Endothelial cell of umbilical vein (primary cell): Measurements from ENCODE around the gene CDO1. TPM values are rescaled to one million over a fixed set of nuclear protein-coding genes. Genes with fewer than 3 reads are reported as not detected.

Experiments used
- BruUV-seq: library from RNA; stranded (reverse); fragments of 400-500 nt; replicated peaks from 2 replicates; lab custom pipeline; 2021; lab: Mats Ljungman, UMichigan
- CTCF ChIA-PET: fragments of 300-600, 350-600 bp; sonication (Branson Sonifier 250); formaldehyde crosslinking; loops from one replicate; lab custom pipeline; 2021; ENCODE audit warnings: antibody characterized with exemption, inconsistent platforms; lab: Charles Lee
- POLR2A ChIA-PET: fragments of 300-600, 350-600 bp; sonication (Branson Sonifier 250); formaldehyde crosslinking; loops from one replicate; lab custom pipeline; 2021; ENCODE audit warnings: antibody characterized with exemption, inconsistent platforms; lab: Charles Lee
- DNase-seq: peaks from one replicate; pipeline ENCODE4 v3.0.0-alpha.2; 2011; ENCODE audit warnings: low read depth, low spot score
- FAIRE-seq: peaks from 2 replicates; lab custom pipeline; 2011; peaks lifted over from hg19 to GRCh38; lab: Jason Lieb, UNC
- H2AFZ ChIP-seq: 2 replicates; pipeline ENCODE4 v1.6.0; 2012; ENCODE audit warnings: low read depth, low read length, control low read depth, inconsistent platforms
- H3K27ac ChIP-seq: 2 replicates; pipeline ENCODE4 v1.5.1; 2011; ENCODE audit warnings: low read depth, mild to moderate bottlenecking, control low read depth, low read length, moderate library complexity; ENCODE audit not compliant: insufficient read depth
- H3K27me3 ChIP-seq, 2 experiments: 2 replicates each; pipeline versions ENCODE4 v1.6.0 to v1.6.1; 2011; ENCODE audit warnings: low read length in 2 of 2, mixed read lengths in 1 of 2; ENCODE audit not compliant: control insufficient read depth in 2 of 2, insufficient read depth in 2 of 2
- H3K36me3 ChIP-seq, 2 experiments: 2 replicates in 1 of 2; 3 replicates in 1 of 2; pipeline ENCODE4 v1.5.1; 2011; ENCODE audit warnings: low read length in 2 of 2, mild to moderate bottlenecking in 1 of 2, moderate library complexity in 1 of 2; ENCODE audit not compliant: control insufficient read depth in 2 of 2, insufficient read depth in 2 of 2; ENCODE audit errors: extremely low read depth in 1 of 2
- H3K4me1 ChIP-seq: 3 replicates; pipeline ENCODE4 v1.5.1; 2011; ENCODE audit warnings: mild to moderate bottlenecking, low read length; ENCODE audit not compliant: control insufficient read depth, insufficient read depth; ENCODE audit errors: extremely low read depth
- H3K4me2 ChIP-seq: 2 replicates; pipeline ENCODE4 v1.6.1; 2011; ENCODE audit warnings: low read length, control low read depth, mixed read lengths; ENCODE audit not compliant: insufficient read depth
- H3K4me3 ChIP-seq, 3 experiments: fragments of 200-600 bp in 1 of 3; sonication (generic), shearing (Covaris generic) in 1 of 3; replicated peaks in 1 of 3; 2 replicates each; pipeline ENCODE4 v1.5.1; 2011 to 2016; ENCODE audit warnings: control low read depth in 3 of 3, low read length in 3 of 3, mild to moderate bottlenecking in 2 of 3, inconsistent platforms in 1 of 3, low read depth in 1 of 3, moderate library complexity in 1 of 3; ENCODE audit not compliant: insufficient read depth in 1 of 3
- H3K79me2 ChIP-seq: 2 replicates; pipeline ENCODE4 v1.6.0; 2012; ENCODE audit warnings: low read length, inconsistent platforms; ENCODE audit not compliant: control insufficient read depth, insufficient read depth
- H3K9ac ChIP-seq: replicated peaks from 2 replicates; pipeline ENCODE3; 2011; ENCODE audit warnings: low read length, control low read depth; ENCODE audit not compliant: insufficient read depth; ENCODE audit errors: extremely low read depth
- H3K9me1 ChIP-seq: replicated peaks from 3 replicates; pipeline ENCODE4 v1.6.0; 2011; ENCODE audit warnings: mild to moderate bottlenecking, low read length; ENCODE audit not compliant: control insufficient read depth, insufficient read depth; ENCODE audit errors: extremely low read depth
- H3K9me3 ChIP-seq: replicated peaks from 2 replicates; pipeline ENCODE4 v1.5.1; 2012; ENCODE audit warnings: low read length, inconsistent platforms; ENCODE audit not compliant: control insufficient read depth, insufficient read depth
- H4K20me1 ChIP-seq: replicated peaks from 2 replicates; pipeline ENCODE3; 2011; ENCODE audit warnings: mild to moderate bottlenecking, low read length; ENCODE audit not compliant: control insufficient read depth, insufficient read depth; ENCODE audit errors: extremely low read depth
- EZH2 ChIP-seq: IDR thresholded peaks from 2 replicates; pipeline ENCODE4 v1.6.1; 2012; ENCODE audit warnings: borderline replicate concordance, low read depth, mild to moderate bottlenecking, moderate library complexity, low read length, inconsistent platforms; ENCODE audit not compliant: severe bottlenecking
- FOS ChIP-seq: IDR thresholded peaks from 2 replicates; pipeline ENCODE4 v1.6.1; 2011; ENCODE audit warnings: mild to moderate bottlenecking, low read length, moderate library complexity, borderline replicate concordance; ENCODE audit not compliant: insufficient read depth
- GATA2 ChIP-seq: IDR thresholded peaks from 2 replicates; pipeline ENCODE4 v1.7.0; 2011; ENCODE audit warnings: low read depth, mild to moderate bottlenecking, moderate library complexity, mixed read lengths, low read length; ENCODE audit not compliant: insufficient read length, insufficient read depth
- JUN ChIP-seq: IDR thresholded peaks from 2 replicates; pipeline ENCODE4 v1.6.1; 2011; ENCODE audit warnings: borderline replicate concordance, low read depth; ENCODE audit not compliant: insufficient read length, insufficient read depth
- MAX ChIP-seq: IDR thresholded peaks from 2 replicates; pipeline ENCODE4 v1.6.1; 2011; ENCODE audit not compliant: insufficient read depth, insufficient read length
- MYC ChIP-seq: IDR thresholded peaks from one replicate; pipeline ENCODE4 v1.6.1; 2011; ENCODE audit warnings: mild to moderate bottlenecking, low read depth, low read length
- POLR2A ChIP-seq: IDR thresholded peaks from 2 replicates; pipeline ENCODE4 v1.6.1; 2012; ENCODE audit warnings: low read depth, mild to moderate bottlenecking, control low read depth, low read length
- POLR2AphosphoS5 ChIP-seq: IDR thresholded peaks from 2 replicates; pipeline ENCODE4 v1.6.1; 2012; ENCODE audit warnings: low read depth, mild to moderate bottlenecking, control low read depth, low read length, moderate library complexity; ENCODE audit not compliant: insufficient read depth
- dilution Hi-C: fragments of 300-500 bp; cut with MboI; formaldehyde crosslinking; loops from one replicate; pipeline ENCODE4 v1.15.0; 2019; ENCODE audit warnings: low sequenced_read_pairs; ENCODE audit not compliant: extremely low pct_ligation_motif_present
- intact Hi-C: fragments of 100-400 bp; cut with micrococcal nuclease; formaldehyde crosslinking; loops from one replicate; pipeline ENCODE4 v1.10.0; 2022
- polyA plus RNA-seq, 4 experiments: library from polyadenylated mRNA; depleted of rRNA in 3 of 4; stranded (reverse) in 3 of 4; unstranded in 1 of 4; fragments of >200 nt; gene quantifications; 2 replicates each; pipeline versions ENCODE4 v1.2.1 to v1.2.3, GENCODE V29; 2011 to 2012; ENCODE audit warnings: missing spikeins in 1 of 4
- total RNA-seq: library from RNA; stranded (reverse); gene quantifications from 2 replicates; pipeline ENCODE4 v1.2.3, GENCODE V29; 2021
- TF ChIP-seq, protein P1 (sequence below), 2 donors: IDR thresholded peaks; 1 replicate in 1 of 2; 2 replicates in 1 of 2; pipeline ENCODE4 v1.5.1; 2011; ENCODE audit warnings: low read length in 2 of 2, mild to moderate bottlenecking in 2 of 2, moderate library complexity in 2 of 2, control low read depth in 1 of 2, inconsistent platforms in 1 of 2, low read depth in 1 of 2; ENCODE audit not compliant: insufficient read depth in 1 of 2; ENCODE audit errors: extremely low read depth in 1 of 2

CDO1 gene
- total and polyA plus RNA-seq, 2 donors (not counting 3 experiments of a cell fraction or from before 2014, with no cell fraction given) = 1.3 to 1.7 TPM

DNA sequence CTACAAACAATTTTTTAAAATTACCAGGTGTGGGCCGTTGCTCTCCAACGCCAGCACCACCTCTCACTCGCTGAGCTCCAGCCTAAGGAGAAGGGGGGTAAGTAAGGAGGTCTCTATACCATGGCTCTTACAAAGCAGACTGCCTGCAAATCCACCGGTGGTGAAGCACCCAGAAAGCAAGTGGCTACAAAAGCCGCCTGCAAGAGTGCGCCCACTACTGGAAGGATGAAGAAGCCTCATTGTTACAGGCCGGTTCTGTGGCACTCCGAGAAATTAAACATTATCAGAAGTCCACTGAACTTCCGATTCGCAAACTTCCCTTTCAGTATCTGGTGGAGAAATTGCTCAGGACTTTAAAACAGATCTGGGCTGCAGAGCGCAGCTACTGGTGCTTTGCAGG is 46.0 kb downstream of the CDO1 start:
- FAIRE-seq = no peak
- Histone ChIP-seq H3K4me2 (no peak overlapping the region), H3K9me1 (no peaks in the 10 kb centered on the region), H3K79me2 (no peaks in the 10 kb centered on the region), H3K9ac (no peak overlapping the region), H4K20me1 (no peaks in the 10 kb centered on the region), H3K4me1 (peaks cover 5% of the 10 kb centered on the region), H3K4me3 (no peak overlapping the region), H3K36me3 (no peaks in the 10 kb centered on the region), H3K27me3 (peaks cover 0 to 2% of the 10 kb centered on the region in 2 experiments), H3K27ac (no peak overlapping the region), H2AFZ (no peak overlapping the region), H3K9me3 (no peaks in the 10 kb centered on the region)
- no TSS peak for BruUV-seq
- POLR2A ChIA-PET = no interaction called here
- TF ChIP-seq, protein P1, sequence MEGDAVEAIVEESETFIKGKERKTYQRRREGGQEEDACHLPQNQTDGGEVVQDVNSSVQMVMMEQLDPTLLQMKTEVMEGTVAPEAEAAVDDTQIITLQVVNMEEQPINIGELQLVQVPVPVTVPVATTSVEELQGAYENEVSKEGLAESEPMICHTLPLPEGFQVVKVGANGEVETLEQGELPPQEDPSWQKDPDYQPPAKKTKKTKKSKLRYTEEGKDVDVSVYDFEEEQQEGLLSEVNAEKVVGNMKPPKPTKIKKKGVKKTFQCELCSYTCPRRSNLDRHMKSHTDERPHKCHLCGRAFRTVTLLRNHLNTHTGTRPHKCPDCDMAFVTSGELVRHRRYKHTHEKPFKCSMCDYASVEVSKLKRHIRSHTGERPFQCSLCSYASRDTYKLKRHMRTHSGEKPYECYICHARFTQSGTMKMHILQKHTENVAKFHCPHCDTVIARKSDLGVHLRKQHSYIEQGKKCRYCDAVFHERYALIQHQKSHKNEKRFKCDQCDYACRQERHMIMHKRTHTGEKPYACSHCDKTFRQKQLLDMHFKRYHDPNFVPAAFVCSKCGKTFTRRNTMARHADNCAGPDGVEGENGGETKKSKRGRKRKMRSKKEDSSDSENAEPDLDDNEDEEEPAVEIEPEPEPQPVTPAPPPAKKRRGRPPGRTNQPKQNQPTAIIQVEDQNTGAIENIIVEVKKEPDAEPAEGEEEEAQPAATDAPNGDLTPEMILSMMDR (IDR thresholded peaks at IDR 0.05; ENCODE audit: extremely low read depth in 1 of 2, insufficient read depth in 1 of 2, low read depth in 1 of 2, low read length in 2 of 2) = peak; percentile 18 to 40
- no peak for TF ChIP-seq FOS
- DNase-seq = no peak
- dilution Hi-C loops (no loop called here), intact Hi-C loops (no loop called here)
- CTCF ChIA-PET = no interaction called here

GRCh38 chr5:115767424-115767823 is 49.0 kb downstream of the CDO1 start:
- Histone ChIP-seq H3K79me2 (no peaks in the 10 kb centered on the region), H2AFZ (no peak overlapping the region), H3K27me3 (peaks cover 0 to 2% of the 10 kb centered on the region in 2 experiments), H3K4me3 (no peak overlapping the region), H3K4me2 (no peak overlapping the region), H3K9me1 (no peaks in the 10 kb centered on the region), H3K9ac (no peak overlapping the region), H4K20me1 (no peaks in the 10 kb centered on the region), H3K36me3 (no peaks in the 10 kb centered on the region), H3K9me3 (no peaks in the 10 kb centered on the region), H3K27ac (no peak overlapping the region), H3K4me1 (peaks cover 5% of the 10 kb centered on the region)
- FAIRE-seq = no peak
- intact Hi-C loops (no loop called here), dilution Hi-C loops (no loop called here)
- no TSS peak for BruUV-seq
- DNase-seq = no peak
- POLR2A ChIA-PET = no interaction called here
- CTCF ChIA-PET = no interaction called here
- TF ChIP-seq POLR2AphosphoS5 = no peak
- TF ChIP-seq POLR2A = no peak
- TF ChIP-seq, protein P1 (IDR thresholded peaks at IDR 0.05; ENCODE audit: extremely low read depth in 1 of 2, insufficient read depth in 1 of 2, low read depth in 1 of 2, low read length in 2 of 2) = no peak
- no peak for TF ChIP-seq MAX
- TF ChIP-seq JUN = no peak
- TF ChIP-seq MYC = no peak
- TF ChIP-seq GATA2 = no peak
- TF ChIP-seq FOS = no peak
- TF ChIP-seq EZH2 = no peak
